ENCODE data around the gene RNF207.

DNA sequence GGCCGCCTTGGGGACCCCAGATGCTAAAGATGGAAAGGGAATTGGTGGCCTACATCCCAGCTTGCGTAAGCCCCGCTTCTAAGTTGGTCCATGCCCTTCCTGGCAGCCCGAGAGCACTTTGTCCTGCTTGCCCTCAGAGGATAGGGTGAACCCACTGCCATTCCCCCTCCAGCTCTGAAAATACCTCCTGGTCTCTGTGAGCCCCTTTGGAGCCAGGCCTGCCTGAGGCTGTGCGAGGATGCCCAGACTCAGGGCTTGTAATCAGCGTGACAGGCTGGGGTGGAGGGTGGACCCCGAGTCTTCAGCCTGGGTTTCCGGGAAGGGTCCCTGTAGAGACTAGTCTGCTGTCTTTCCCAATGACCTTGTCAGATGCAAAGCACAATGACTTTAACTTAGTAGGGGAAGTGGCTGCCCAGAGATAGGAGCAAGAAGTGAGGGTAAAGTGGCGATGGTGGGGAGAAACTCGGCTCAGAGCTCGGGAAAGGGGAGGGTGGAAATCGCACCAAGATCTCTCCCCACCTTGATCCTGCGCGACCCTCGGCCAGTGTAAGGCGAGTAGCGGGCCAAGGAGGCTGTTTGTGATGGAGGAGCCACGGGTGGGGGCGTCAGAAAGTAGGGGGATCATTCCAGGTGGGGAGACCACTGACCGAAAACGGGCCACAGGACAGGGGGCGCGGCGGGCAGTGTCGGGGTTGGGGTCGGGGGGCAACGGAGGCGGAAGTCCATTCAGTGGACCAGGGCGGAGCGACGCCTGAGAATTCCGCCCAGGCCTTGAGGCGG, 35.4 kb downstream of the RNF207 start:
- TF ChIP-seq EZH2 (IDR thresholded peaks at IDR 0.05; ENCODE audit: low read depth) (no peak), CTCF (conservative IDR thresholded peaks at IDR 0.05) (no peak)

Measured in PC-9 (cell line).